GM21447 (cell line): ENCODE results near the gene MTA2.

Experiments
- ATAC-seq: cut with Tn5 transposase; IDR thresholded peaks from one replicate; pipeline ENCODE4 v1.9.1; 2021; ENCODE audit not compliant: unreplicated experiment

The MTA2 gene

GRCh38 chr11:62547691-62548281 lies 53.9 kb downstream of the MTA2 start:
- no peak for ATAC-seq

DNA sequence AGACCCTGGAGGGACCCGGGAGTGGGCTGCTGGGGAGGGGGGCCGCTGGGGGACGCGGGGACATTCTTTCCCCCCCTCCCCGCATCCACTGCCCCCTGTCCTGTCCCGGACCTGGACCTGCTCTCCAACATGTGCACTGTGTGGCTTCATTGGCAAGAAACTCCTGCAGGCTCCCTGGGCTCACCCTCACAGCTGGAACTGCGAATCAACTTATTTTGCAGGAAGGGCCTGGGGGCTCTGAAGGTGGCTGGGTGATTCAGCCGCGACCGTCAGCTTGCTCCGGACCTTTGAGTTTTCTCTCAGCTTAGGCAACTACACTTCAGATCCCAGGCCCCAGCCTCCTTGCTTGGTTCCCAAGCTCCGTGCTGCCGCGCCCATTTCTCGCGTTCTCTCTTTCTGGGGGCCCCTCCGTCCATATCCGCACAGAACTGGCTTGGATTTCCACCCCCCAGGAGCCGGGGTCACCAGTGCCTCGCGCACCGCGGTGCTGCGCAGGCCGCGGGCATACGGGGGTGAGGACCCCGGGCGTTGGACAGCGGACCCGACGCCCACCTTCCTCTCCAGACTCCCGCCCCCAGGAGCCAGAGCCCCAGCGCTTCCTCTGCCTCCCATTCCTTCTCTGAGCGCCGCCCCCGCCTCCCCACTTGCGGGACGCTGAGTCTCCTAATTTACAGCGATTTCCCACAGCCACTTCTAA lies 54.6 kb downstream of the MTA2 start:
- no peak for ATAC-seq

DNA sequence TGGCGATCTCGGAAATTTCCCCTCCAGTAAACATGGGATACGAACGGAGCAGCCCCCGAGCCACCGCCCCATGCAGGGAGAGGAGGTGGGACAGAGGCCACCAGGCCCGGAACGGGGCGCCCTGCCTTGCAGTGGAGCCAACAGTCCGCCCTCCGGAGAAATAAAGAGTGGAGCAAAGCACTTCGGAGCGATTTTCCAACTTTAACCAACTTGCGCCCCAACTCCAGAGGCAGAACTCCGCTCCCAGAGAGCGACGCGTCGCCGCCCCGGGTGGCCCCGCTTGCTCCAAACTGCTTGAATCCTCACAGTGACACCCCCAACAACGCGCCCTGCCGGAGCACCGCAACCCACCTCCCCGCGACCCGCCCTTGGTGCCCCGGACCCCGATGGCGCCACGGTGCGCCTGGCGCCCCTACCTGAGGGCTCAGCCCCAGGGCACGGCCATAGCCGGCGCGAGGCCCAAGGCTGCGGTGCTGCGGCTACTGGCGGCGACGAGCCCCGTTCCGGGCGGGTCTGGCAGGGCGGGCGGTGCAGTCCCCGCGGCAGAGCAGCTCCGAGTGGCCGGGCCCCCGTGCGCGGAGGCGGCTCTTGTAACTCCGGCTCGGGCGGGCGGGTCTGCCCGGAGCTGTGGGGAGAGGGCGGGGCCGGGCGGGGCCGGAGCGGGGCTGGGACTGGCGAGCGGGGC lies 55.3 kb downstream of the MTA2 start, which contains the start of gene AHNAK:
Gene AHNAK, minus strand, starts transcription at position 563 of the 685 bp plus-strand sequence. CDS start 10,708 bp downstream, outside the sequence.
- ATAC-seq, result no peak

DNA sequence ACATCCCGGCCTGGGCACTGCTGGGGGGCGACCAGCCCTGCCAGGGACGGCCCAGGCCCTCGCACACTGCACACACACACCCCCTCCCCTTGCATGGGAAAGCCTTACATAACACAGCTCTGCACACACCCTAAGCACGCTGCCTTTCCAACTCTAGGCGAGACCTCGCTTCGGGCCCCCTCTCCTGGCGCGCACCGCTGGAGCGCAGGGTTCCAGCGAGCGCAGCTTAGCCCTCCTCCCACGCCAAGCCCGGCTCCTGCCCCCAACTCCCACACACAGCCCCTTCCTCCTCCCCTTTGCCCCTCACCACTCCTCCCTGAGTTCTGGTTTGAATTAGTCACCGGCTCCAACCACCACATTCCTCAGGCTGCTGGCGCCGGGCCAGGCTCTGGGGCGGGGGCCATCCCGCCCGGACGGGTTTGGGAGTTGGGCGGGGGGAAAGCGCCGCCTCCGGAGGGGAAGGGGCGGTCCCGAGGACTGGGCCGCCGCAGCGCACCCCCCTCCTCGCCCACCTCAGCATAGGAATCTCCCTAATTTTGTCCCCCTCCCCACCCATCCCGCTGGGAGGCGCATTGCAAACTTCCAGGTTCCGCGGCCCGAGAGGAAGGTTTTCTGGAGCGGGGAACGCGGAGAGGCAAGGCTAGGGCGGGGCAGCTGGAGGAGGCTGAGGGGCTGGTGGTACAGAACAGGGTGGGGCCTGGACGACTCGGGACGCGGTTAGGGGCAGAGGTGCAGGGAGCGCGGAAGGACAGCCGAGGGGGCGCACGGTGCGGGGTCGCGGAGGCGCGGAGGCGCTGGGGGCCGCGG lies 56.0 kb downstream of the MTA2 start:
- no peak for ATAC-seq

- no peak for ATAC-seq
Observed at GRCh38 chr11:62544581-62545436, 56.9 kb downstream of the MTA2 start.

- no peak for ATAC-seq
Observed at GRCh38 chr11:62543680-62544444, 57.8 kb downstream of the MTA2 start.
